ENCODE data around the gene LMOD2. TPM values are rescaled to one million over a fixed set of nuclear protein-coding genes. Genes with fewer than 3 reads are reported as not detected.

The LMOD2 gene
- total RNA-seq, 1 experiment from 2014 or later = not detected

DNA sequence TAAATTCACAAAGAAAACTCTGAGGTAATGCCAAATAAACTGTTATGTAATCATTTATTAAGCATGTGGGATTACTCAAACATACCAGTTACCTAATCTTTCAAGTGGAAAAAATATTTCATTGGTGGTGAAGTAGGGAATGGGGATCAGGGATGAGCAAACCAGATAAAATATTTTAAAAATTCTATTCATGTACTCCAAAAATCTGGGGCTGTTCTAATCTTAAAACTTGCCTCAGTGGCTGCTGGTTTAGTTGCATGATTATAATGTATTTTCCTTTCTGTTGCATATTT, 19.5 kb downstream of the LMOD2 start (continued):
- TF ChIP-seq RAD21 (IDR thresholded peaks at IDR 0.05; ENCODE audit: low read depth) (no peak), CBX3 (IDR thresholded peaks at IDR 0.05; ENCODE audit: low read depth) (no peak)

DNA sequence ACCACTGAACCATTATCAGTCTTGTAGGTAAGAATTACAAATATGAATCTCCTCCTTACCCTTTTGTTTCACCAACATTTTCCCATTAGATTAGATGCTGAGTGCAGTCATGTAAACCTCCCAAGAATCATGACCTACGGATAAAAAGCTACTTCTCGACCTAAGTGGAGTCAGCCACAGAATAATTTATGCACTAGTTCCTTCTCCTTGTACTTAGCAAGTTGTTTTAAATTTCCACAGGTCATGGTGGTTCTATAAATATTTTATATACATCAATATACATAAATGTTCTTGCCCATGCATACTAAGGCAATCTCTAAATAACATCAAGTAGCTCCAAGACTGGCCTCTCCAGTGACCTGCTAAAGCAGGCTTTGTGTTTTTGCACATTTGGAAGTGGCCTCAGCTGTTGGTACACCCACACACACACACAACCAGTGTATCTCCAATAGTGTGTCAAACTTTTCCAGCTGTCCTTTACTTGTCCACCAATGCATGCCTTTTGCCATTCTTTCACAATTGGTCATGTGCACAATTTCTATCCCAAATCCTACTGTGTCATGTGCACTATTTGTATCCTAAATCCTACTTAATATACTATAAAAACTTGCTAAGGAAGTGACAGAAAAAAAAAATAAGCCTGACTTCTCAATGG, 21.5 kb downstream of the LMOD2 start:
- Histone ChIP-seq H3K79me2 (ENCODE audit: insufficient read depth, low read length) (no peaks in the 10 kb centered on the region), H4K20me1 (ENCODE audit: insufficient read depth) (no peaks in the 10 kb centered on the region), H3K9ac (ENCODE audit: low read length) (no peak overlapping the region), H2AFZ (ENCODE audit: low read depth, low read length, poor library complexity, severe bottlenecking) (no peak overlapping the region), H3K9me2 (ENCODE audit: insufficient read depth) (no peaks in the 10 kb centered on the region), H3K36me3 (ENCODE audit: control insufficient read depth in 1 of 2, insufficient read depth in 2 of 2, low read length in 2 of 2) (peaks cover 4 to 7% of the 10 kb centered on the region in 2 experiments; a peak in 2 of 4 replicates), H3K4me1 (ENCODE audit: control insufficient read depth in 1 of 2, insufficient read depth in 2 of 2, low read length in 2 of 2) (no peaks in the 10 kb centered on the region), H3K27me3 (ENCODE audit: insufficient read depth, low read length) (no peaks in the 10 kb centered on the region), H3K27ac (ENCODE audit: low read depth, low read length) (no peak overlapping the region), H3K4me3 (replicated peaks in 1 of 2; ENCODE audit: low read depth in 1 of 2, low read length in 2 of 2) (no peak overlapping the region), H3K4me2 (ENCODE audit: low read length) (no peak overlapping the region), H3K9me3 (ENCODE audit: control insufficient read depth in 1 of 2, insufficient read depth in 1 of 2, low read depth in 1 of 2, low read length in 2 of 2) (no peaks in the 10 kb centered on the region)
- ATAC-seq (no peak), DNase-seq (ENCODE audit: low read depth, low spot score) (no peak)
- intact Hi-C loops (cut with micrococcal nuclease) = no loop called here
- ChIA-PET RAD21 (ENCODE audit: low non-redundant PET in 1 of 2, low total read pairs in 2 of 2, uncharacterized antibody in 2 of 2, unreplicated experiment in 2 of 2) (no interaction called here), CTCF (no interaction called here), POLR2A (no interaction called here)
- BruUV-seq (replicated peaks) = no TSS peak
- no peak for TF ChIP-seq JUND (IDR thresholded peaks at IDR 0.05)
- no peak for TF ChIP-seq POLR2A (IDR thresholded peaks at IDR 0.05; ENCODE audit: borderline replicate concordance, extremely low read depth, insufficient read depth, insufficient read length)
- TF ChIP-seq, protein P1, sequence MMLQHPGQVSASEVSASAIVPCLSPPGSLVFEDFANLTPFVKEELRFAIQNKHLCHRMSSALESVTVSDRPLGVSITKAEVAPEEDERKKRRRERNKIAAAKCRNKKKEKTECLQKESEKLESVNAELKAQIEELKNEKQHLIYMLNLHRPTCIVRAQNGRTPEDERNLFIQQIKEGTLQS (IDR thresholded peaks at IDR 0.05) = no peak
- TF ChIP-seq EZH2 (IDR thresholded peaks at IDR 0.05) = no peak
- TF ChIP-seq, protein P2, sequence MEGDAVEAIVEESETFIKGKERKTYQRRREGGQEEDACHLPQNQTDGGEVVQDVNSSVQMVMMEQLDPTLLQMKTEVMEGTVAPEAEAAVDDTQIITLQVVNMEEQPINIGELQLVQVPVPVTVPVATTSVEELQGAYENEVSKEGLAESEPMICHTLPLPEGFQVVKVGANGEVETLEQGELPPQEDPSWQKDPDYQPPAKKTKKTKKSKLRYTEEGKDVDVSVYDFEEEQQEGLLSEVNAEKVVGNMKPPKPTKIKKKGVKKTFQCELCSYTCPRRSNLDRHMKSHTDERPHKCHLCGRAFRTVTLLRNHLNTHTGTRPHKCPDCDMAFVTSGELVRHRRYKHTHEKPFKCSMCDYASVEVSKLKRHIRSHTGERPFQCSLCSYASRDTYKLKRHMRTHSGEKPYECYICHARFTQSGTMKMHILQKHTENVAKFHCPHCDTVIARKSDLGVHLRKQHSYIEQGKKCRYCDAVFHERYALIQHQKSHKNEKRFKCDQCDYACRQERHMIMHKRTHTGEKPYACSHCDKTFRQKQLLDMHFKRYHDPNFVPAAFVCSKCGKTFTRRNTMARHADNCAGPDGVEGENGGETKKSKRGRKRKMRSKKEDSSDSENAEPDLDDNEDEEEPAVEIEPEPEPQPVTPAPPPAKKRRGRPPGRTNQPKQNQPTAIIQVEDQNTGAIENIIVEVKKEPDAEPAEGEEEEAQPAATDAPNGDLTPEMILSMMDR (IDR thresholded peaks at IDR 0.05 in 2 of 3, conservative IDR thresholded peaks at IDR 0.05 in 1 of 3; ENCODE audit: borderline replicate concordance in 1 of 3, insufficient read depth in 1 of 3, low read depth in 2 of 3, low read length in 2 of 3) = no peak

Measured in HCT116 (cell line).